ENCODE measurements around the gene TRERF1. TPM values are rescaled to one million over a fixed set of nuclear protein-coding genes. Genes with fewer than 3 reads are reported as not detected.

Gene TRERF1
- total RNA-seq, 1 donor from 2014 or later, result 12.4 TPM

DNA sequence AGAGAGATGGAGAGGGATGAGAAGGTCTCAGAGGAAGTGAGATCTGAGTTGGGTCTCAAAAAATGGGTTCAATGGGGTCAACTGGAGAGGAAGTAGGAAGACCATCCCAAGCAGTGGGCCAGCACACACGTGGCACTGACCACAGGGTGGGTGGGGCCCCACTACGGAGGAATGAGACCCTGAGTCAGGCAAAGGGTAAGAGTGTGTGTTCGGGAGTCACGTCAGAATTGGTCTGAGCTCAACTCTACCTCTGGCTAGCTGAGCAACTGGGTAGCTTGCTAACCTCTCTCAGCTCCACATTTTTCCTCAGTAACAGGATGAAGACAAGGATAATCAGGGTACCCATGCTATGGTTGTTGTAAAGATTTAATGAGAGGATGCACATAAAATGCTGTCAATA lies 79.0 kb downstream of the TRERF1 start:
- H3K27ac Mint-ChIP-seq (ENCODE audit: unreplicated experiment), result no peak overlapping the region
- H3K9me3 Mint-ChIP-seq, result no peaks in the 10 kb centered on the region
- no peak for TF ChIP-seq CTCF (conservative IDR thresholded peaks at IDR 0.05)
- no peaks in the 10 kb centered on the region for H3K27me3 Mint-ChIP-seq (ENCODE audit: low read depth)
- no peaks in the 10 kb centered on the region for H3K36me3 Mint-ChIP-seq (ENCODE audit: low read depth)
- DNase-seq (ENCODE audit: low read depth, low spot score), result no peak
- no peak overlapping the region for H3K4me3 Mint-ChIP-seq
- peaks cover 11% of the 10 kb centered on the region for H3K4me1 Mint-ChIP-seq

DNA sequence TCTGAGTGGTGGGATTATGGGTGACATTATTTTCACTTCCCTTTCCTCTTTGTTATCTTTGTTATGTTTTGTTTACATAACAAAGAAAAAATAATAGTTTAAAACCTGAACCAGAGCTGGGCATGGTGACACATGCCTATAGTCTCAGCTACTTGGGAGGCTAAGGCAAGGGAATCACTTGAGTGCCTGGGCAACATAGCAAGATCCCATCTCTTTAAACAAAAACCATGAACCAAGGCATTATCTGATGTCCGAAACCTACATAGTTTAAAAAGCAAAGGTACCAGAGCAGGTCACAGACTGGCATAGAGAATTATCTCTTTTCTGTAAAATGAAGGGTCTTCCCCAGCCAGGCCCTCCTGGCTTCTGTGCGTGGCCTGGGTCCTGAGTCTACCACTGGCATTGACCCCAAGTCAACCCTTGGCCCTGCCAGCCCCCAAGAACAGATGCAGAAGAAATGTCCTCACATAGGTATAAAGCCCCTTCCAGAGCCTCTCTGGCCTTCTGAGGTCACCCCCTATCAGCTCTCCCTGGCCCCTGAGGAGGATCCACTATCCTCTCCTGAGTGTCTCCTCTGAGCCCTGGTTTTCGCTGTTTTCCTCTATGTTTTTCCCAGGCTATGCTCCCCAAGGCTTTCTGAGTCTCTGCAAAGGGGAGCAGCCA lies 81.3 kb downstream of the TRERF1 start:
- no peak overlapping the region for H3K4me3 Mint-ChIP-seq
- H3K36me3 Mint-ChIP-seq (ENCODE audit: low read depth), result peaks cover 2% of the 10 kb centered on the region
- DNase-seq (ENCODE audit: low read depth, low spot score), result no peak
- H3K9me3 Mint-ChIP-seq, result no peaks in the 10 kb centered on the region
- no peaks in the 10 kb centered on the region for H3K27me3 Mint-ChIP-seq (ENCODE audit: low read depth)
- H3K27ac Mint-ChIP-seq (ENCODE audit: unreplicated experiment), result peak overlapping the region; percentile 57
- no peak for TF ChIP-seq CTCF (conservative IDR thresholded peaks at IDR 0.05)
- peaks cover 16% of the 10 kb centered on the region for H3K4me1 Mint-ChIP-seq

DNA sequence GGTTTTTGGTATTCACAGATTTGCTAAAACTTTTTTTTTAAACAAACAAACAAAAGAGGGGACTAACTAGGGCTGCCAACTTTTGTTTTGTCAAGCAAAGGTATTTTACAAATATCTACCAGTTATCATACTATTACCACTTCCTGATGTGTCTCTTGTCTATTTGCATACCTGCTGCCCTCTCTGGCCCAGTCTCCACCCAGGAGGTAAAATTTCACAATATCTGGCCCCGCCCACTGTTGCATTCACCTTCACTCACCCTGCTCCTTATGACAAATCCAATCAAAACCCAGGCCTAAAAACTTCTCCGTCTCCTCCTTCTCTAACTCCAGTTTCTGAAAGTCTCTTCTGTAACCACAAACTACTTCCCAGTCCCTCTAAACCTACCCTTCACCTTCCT lies 82.2 kb downstream of the TRERF1 start:
- no peak for TF ChIP-seq CTCF (conservative IDR thresholded peaks at IDR 0.05)
- no peaks in the 10 kb centered on the region for H3K27me3 Mint-ChIP-seq (ENCODE audit: low read depth)
- H3K4me1 Mint-ChIP-seq, result peaks cover 16% of the 10 kb centered on the region
- H3K9me3 Mint-ChIP-seq, result no peaks in the 10 kb centered on the region
- peak overlapping the region; percentile 31 for H3K27ac Mint-ChIP-seq (ENCODE audit: unreplicated experiment)
- DNase-seq (ENCODE audit: low read depth, low spot score), result no peak
- H3K36me3 Mint-ChIP-seq (ENCODE audit: low read depth), result peaks cover 2% of the 10 kb centered on the region
- H3K4me3 Mint-ChIP-seq, result no peak overlapping the region

DNA sequence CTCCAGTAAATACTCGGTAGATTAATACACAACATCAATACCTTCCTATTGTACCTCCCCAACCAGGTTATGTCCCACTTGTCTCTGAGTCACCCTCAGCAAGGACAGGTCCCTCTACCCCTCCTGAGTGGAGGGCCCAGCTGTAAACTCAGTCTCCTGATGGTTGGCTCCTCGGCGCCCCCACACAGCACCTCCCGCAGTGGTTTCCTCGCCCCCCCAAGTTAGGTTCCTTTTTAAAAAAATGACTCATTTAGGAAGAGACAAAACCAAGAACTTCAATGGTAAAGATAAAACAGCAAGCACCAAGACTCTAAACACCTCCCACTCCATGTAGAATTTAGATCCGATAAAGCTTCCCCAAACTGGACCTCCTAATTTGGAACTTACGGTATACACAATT lies 83.5 kb downstream of the TRERF1 start:
- H3K4me1 Mint-ChIP-seq, result peaks cover 16% of the 10 kb centered on the region
- TF ChIP-seq CTCF (conservative IDR thresholded peaks at IDR 0.05), result no peak
- H3K4me3 Mint-ChIP-seq, result no peak overlapping the region
- no peaks in the 10 kb centered on the region for H3K9me3 Mint-ChIP-seq
- H3K27ac Mint-ChIP-seq (ENCODE audit: unreplicated experiment), result no peak overlapping the region
- peaks cover 4% of the 10 kb centered on the region for H3K36me3 Mint-ChIP-seq (ENCODE audit: low read depth)
- no peak for DNase-seq (ENCODE audit: low read depth, low spot score)
- no peaks in the 10 kb centered on the region for H3K27me3 Mint-ChIP-seq (ENCODE audit: low read depth)

DNA sequence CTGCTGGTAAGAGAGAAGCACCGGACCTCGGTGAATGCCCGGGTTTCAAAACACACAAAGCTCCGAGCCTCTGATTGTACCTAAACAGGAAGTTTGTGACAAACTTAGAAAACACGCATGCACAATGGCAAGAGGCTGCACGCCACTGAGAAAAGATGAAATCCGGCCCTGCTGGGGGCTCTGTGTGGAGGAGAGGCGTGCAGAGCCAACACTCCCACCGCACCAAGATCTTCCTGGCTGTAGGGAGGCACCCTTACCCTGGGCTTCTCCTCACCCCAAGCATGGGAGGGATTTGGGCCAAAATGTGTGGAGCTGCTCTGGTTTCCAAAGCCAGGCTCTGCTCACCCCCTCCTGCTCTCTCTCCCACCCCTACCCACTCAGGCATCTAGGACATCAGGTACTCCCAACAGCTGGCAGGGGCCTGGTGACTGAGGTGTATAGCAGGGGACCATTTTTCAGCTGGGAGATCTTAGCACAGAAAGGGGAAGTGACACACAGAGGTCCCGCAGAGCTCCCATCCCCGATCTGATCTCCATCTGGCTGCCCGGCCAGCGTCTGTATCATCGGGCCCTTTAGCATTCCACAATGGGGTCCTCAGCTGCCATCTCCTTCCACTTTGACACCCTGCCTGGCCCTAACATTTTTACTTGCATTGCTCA lies 84.2 kb downstream of the TRERF1 start:
- Mint-ChIP-seq H3K27ac (ENCODE audit: unreplicated experiment) (no peak overlapping the region), H3K4me1 (peaks cover 16% of the 10 kb centered on the region), H3K4me3 (no peak overlapping the region), H3K9me3 (no peaks in the 10 kb centered on the region), H3K36me3 (ENCODE audit: low read depth) (peaks cover 4% of the 10 kb centered on the region), H3K27me3 (ENCODE audit: low read depth) (no peaks in the 10 kb centered on the region)
- no peak for TF ChIP-seq CTCF (conservative IDR thresholded peaks at IDR 0.05)
- no peak for DNase-seq (ENCODE audit: low read depth, low spot score)
